ENCODE data around the gene BEND7.

Gene BEND7

GRCh38 chr10:13420532-13421307 lies 108.1 kb downstream of the BEND7 start:
- no peak overlapping the region for H3K9ac ChIP-seq

GRCh38 chr10:13417459-13418126 lies 111.2 kb downstream of the BEND7 start:
- H4K20me1 ChIP-seq (ENCODE audit: insufficient read depth), result no peaks in the 10 kb centered on the region
- no peaks in the 10 kb centered on the region for H3K79me2 ChIP-seq (ENCODE audit: insufficient read depth, low read depth)
- H2AFZ ChIP-seq (ENCODE audit: low read depth), result no peak overlapping the region
- no peak overlapping the region for H3K4me3 ChIP-seq (IDR thresholded peaks at IDR 0.05; ENCODE audit: insufficient read depth, low read depth, low read length)
- H3K4me2 ChIP-seq, result no peak overlapping the region
- no peak overlapping the region for H3K9ac ChIP-seq
- no peaks in the 10 kb centered on the region for H3K4me1 ChIP-seq (ENCODE audit: low read depth, poor library complexity, severe bottlenecking)
- H3K27me3 ChIP-seq (ENCODE audit: insufficient read depth, low read depth), result no peaks in the 10 kb centered on the region
- H3K36me3 ChIP-seq (ENCODE audit: insufficient read depth), result no peaks in the 10 kb centered on the region
- no peak for TF ChIP-seq CTCF (conservative IDR thresholded peaks at IDR 0.05; ENCODE audit: low read depth, low read length)
- H3K27ac ChIP-seq, result no peak overlapping the region

More at GRCh38 chr10:13420532-13421307, 108.1 kb downstream of the BEND7 start:
- no peaks in the 10 kb centered on the region for H3K27me3 ChIP-seq (ENCODE audit: insufficient read depth, low read depth)
- no peak overlapping the region for H3K4me3 ChIP-seq (IDR thresholded peaks at IDR 0.05; ENCODE audit: insufficient read depth, low read depth, low read length)
- H3K27ac ChIP-seq, result no peak overlapping the region
- no peak for TF ChIP-seq CTCF (conservative IDR thresholded peaks at IDR 0.05; ENCODE audit: low read depth, low read length)
- no peaks in the 10 kb centered on the region for H3K79me2 ChIP-seq (ENCODE audit: insufficient read depth, low read depth)
- H3K4me1 ChIP-seq (ENCODE audit: low read depth, poor library complexity, severe bottlenecking), result no peaks in the 10 kb centered on the region
- H3K36me3 ChIP-seq (ENCODE audit: insufficient read depth), result no peaks in the 10 kb centered on the region
- no peak overlapping the region for H2AFZ ChIP-seq (ENCODE audit: low read depth)
- no peaks in the 10 kb centered on the region for H4K20me1 ChIP-seq (ENCODE audit: insufficient read depth)
- H3K4me2 ChIP-seq, result no peak overlapping the region

GRCh38 chr10:13416760-13417159 lies 112.1 kb downstream of the BEND7 start:
- H3K9ac ChIP-seq, result no peak overlapping the region
- H3K4me2 ChIP-seq, result no peak overlapping the region
- H3K79me2 ChIP-seq (ENCODE audit: insufficient read depth, low read depth), result no peaks in the 10 kb centered on the region
- no peaks in the 10 kb centered on the region for H3K4me1 ChIP-seq (ENCODE audit: low read depth, poor library complexity, severe bottlenecking)
- no peak overlapping the region for H3K4me3 ChIP-seq (IDR thresholded peaks at IDR 0.05; ENCODE audit: insufficient read depth, low read depth, low read length)
- TF ChIP-seq CTCF (conservative IDR thresholded peaks at IDR 0.05; ENCODE audit: low read depth, low read length), result no peak
- H4K20me1 ChIP-seq (ENCODE audit: insufficient read depth), result no peaks in the 10 kb centered on the region
- H3K27me3 ChIP-seq (ENCODE audit: insufficient read depth, low read depth), result no peaks in the 10 kb centered on the region
- H2AFZ ChIP-seq (ENCODE audit: low read depth), result no peak overlapping the region
- H3K36me3 ChIP-seq (ENCODE audit: insufficient read depth), result no peaks in the 10 kb centered on the region
- H3K27ac ChIP-seq, result no peak overlapping the region

- no peak overlapping the region for H3K4me3 ChIP-seq (IDR thresholded peaks at IDR 0.05; ENCODE audit: insufficient read depth, low read depth, low read length)
- H2AFZ ChIP-seq (ENCODE audit: low read depth), result no peak overlapping the region
These were observed 114.0 kb downstream of the BEND7 start for GRCh38 chr10:13414855-13415254.

More at GRCh38 chr10:13414855-13415254, 114.0 kb downstream of the BEND7 start:
- Histone ChIP-seq H3K4me2 (no peak overlapping the region), H3K79me2 (ENCODE audit: insufficient read depth, low read depth) (no peaks in the 10 kb centered on the region), H3K27me3 (ENCODE audit: insufficient read depth, low read depth) (no peaks in the 10 kb centered on the region), H4K20me1 (ENCODE audit: insufficient read depth) (no peaks in the 10 kb centered on the region), H3K4me1 (ENCODE audit: low read depth, poor library complexity, severe bottlenecking) (no peaks in the 10 kb centered on the region), H3K36me3 (ENCODE audit: insufficient read depth) (no peaks in the 10 kb centered on the region), H3K9ac (no peak overlapping the region), H3K27ac (no peak overlapping the region)
- TF ChIP-seq CTCF (conservative IDR thresholded peaks at IDR 0.05; ENCODE audit: low read depth, low read length), result 0 out of 2 replicates have a peak, but pooled peaks have one; percentile 22
